ENCODE measurements around the gene RNF150.
"Not testable (repeated sequence)": the region's sequence is repeated elsewhere in the genome, so short reads cannot be mapped to it uniquely, and the experiment has no call there.

Gene RNF150

DNA sequence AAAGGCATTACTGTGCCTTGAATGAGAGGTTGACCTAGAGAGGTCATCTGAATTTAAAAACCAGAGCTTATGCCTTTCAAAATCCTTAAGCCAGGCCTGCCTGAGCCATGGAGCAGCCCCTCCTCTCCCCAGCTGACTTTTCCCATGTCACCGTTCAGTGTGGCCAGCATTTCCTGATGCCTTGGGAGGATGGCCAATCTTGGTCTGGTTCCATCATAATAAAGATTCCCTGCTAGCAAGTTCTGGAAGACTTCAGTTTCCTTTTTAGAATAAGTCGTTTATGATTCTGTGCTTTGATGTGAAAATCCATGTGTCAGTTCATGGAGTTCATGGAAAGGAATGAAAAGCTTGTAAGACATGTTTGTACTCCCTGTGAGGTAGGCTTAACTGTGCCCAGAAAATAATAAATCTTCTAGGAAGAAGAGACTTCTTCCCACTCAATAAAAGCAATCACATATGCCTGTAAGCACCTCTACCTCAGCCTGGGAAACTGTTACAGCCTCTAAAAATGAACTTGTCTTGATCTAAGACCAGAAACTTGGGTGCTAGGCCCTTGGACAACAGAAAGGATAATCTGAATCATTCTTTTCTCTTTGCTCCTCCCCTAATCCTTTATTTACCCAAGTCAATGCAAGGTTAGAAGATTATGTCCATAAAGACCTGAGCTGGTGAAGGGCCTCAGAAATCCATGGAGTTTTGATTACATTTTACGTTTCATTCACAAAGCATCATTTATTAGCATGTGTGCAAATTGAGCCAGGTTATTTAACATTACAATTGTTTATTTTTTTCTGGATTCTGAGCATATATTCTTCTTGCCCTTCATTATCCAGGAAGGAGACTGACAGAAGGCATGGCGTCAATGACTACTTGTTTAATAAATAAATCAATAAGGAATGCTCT, 293.1 kb downstream of the RNF150 start:
- DNase-seq (ENCODE audit: insufficient read length, low spot score) (no peak), FAIRE-seq (no peak)

GRCh38 chr4:140839406-140839805, 293.9 kb downstream of the RNF150 start:
- no peak for FAIRE-seq
- DNase-seq (ENCODE audit: insufficient read length, low spot score) = no peak

DNA sequence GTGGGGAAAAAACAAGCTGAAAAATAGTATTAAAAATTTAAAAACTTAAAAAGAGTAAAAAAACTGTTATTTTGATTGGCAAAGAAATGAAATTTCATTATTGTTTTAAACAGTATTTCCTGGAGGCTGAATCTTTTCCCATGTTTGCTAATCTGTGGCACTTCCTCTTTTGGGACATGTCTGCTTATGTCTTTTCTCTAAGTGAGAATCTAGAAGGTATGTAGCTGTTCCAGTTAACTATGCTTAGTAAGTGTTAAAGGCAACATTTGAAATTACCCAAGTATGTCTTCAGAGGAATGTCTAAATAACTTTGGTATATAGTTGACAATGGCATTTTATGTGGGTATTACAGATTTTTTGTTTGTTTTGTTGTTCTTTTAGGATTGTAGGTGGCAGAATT, 295.5 kb downstream of the RNF150 start:
- DNase-seq (ENCODE audit: insufficient read length, low spot score) (no peak), FAIRE-seq (no peak)

- FAIRE-seq (no peak), DNase-seq (ENCODE audit: insufficient read length, low spot score) (no peak)
Measured at GRCh38 chr4:140834839-140835495, 298.3 kb downstream of the RNF150 start.

GRCh38 chr4:140833280-140833679, 300.0 kb downstream of the RNF150 start:
- FAIRE-seq = no peak
- DNase-seq (ENCODE audit: insufficient read length, low spot score) = no peak

DNA sequence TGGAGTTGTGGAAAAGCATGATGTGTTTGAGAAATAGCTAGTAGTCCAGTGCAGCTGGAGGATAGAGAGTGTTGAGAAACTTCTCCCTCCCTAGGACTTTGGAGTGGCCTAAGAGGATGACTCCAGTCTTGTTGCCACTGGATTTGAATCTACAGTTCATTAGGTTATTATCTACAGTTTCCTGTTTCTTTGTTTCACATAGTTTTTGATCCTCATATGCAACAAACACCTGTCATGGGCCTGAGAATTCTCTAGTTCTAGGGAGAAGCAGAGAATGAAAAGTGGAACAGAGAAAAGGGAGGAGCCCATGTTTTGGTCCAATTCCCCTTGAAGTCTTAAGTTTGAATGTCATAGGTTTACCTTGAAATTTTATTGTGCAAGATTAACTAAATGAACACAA, 303.4 kb downstream of the RNF150 start:
- no peak for FAIRE-seq
- no peak for DNase-seq (ENCODE audit: insufficient read length, low spot score)

DNA sequence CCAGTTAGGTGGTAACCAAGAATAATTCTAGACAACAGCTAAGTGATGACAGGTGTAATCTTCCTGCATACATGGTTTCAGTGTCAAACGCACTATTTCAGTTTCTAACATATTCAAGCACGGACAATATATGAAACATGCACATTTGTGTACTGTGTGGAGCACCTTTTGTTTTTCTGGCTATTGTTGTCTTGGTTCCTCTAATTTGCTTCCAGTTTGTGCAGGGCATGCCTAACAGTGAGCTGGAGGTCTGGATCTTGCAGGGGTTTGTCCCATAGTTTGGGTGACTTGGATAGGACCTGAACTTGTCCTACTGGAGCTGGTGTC, 306.6 kb downstream of the RNF150 start:
- no peak for DNase-seq (ENCODE audit: insufficient read length, low spot score)
- no peak for FAIRE-seq

- not testable (repeated sequence) for FAIRE-seq; DNase-seq (ENCODE audit: insufficient read length, low spot score)
Measured at GRCh38 chr4:140820520-140820919, 312.7 kb downstream of the RNF150 start.

DNA sequence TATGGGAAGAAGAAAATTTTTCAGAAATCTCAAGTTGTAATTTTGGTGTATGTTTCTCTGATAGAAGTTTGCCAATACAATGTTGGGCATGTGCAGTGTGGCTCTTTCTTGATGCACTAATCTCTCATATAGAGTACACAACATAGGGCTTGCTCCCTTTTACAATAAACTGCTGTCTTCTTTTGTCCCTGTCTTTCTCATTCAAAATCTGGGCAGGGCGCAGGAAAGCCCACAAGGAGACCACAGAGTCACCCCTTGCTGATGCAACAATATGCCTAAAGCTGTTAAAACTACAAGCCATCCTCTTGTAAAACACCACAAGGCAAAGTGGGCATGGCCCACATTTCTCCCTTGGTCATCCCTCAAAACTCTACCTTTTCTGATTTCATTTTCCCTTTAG, 313.7 kb downstream of the RNF150 start:
- DNase-seq (ENCODE audit: insufficient read length, low spot score) (no peak), FAIRE-seq (no peak)

GRCh38 chr4:140818433-140818832, 314.8 kb downstream of the RNF150 start:
- DNase-seq (ENCODE audit: insufficient read length, low spot score) = no peak
- no peak for FAIRE-seq

GRCh38 chr4:140816806-140817510, 316.3 kb downstream of the RNF150 start:
- FAIRE-seq (no peak), DNase-seq (ENCODE audit: insufficient read length, low spot score) (no peak)

- DNase-seq (ENCODE audit: insufficient read length, low spot score) = no peak
- no peak for FAIRE-seq
Measured at GRCh38 chr4:140813804-140814203, 319.5 kb downstream of the RNF150 start.

DNA sequence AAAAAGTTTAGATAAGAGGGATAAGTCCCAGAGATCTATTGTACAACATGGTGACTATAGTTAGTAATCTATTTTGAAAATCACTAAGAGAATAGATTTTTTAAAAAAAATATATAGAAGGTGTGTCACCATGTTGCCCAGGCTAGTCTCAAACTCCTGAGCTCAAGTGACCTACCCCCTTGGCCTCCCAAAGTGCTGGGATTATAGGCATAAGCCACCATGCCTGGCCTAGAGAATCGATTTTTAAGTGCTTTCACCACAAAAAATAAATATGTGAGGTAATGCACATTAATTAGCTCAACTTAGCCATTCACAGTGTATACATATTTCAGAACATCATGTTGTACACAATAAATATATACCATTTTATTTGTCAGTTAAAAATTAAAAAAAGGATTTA, 320.4 kb downstream of the RNF150 start:
- no peak for FAIRE-seq

GRCh38 chr4:140811429-140811828, 321.8 kb downstream of the RNF150 start:
- FAIRE-seq (no peak), DNase-seq (ENCODE audit: insufficient read length, low spot score) (no peak)

More for the DNA sequence above, 320.4 kb downstream of the RNF150 start:
- no peak for DNase-seq (ENCODE audit: insufficient read length, low spot score)

GRCh38 chr4:140810591-140811169, 322.6 kb downstream of the RNF150 start:
- not testable (repeated sequence) for DNase-seq (ENCODE audit: insufficient read length, low spot score); FAIRE-seq

Data from HTR-8/SVneo (cell line).